WTC11 (cell line): Measurements from ENCODE around the gene GALNT15. TPM values are rescaled to one million over a fixed set of nuclear protein-coding genes. Genes with fewer than 3 reads are reported as not detected.

Experiments
- AR ChIP-seq: fragments of 250-450 bp; sonication (Bioruptor Pico); IDR thresholded peaks from 2 replicates; pipeline ENCODE4 v1.9.0; 2021; ENCODE audit warnings: mild to moderate bottlenecking
- CBFB ChIP-seq: sonication (generic); formaldehyde crosslinking; IDR thresholded peaks from 2 replicates; pipeline ENCODE4 v1.8.1; 2022; ENCODE audit warnings: mild to moderate bottlenecking, low read depth, missing genetic modification reagents
- E2F4 ChIP-seq: sonication (generic); formaldehyde crosslinking; IDR thresholded peaks from 2 replicates; pipeline ENCODE4 v1.8.1; 2022; ENCODE audit warnings: low read depth, mild to moderate bottlenecking, moderate library complexity, missing genetic modification reagents, borderline replicate concordance
- ELF4 ChIP-seq: sonication (generic); formaldehyde crosslinking; IDR thresholded peaks from 2 replicates; pipeline ENCODE4 v1.8.1; 2022; ENCODE audit warnings: low read depth, mild to moderate bottlenecking, moderate library complexity, missing genetic modification reagents
- ERG ChIP-seq: fragments of 250-450 bp; sonication (Bioruptor Pico); IDR thresholded peaks from 2 replicates; pipeline ENCODE4 v1.8.0; 2021; ENCODE audit warnings: mild to moderate bottlenecking
- FOXK1 ChIP-seq: sonication (generic); formaldehyde crosslinking; IDR thresholded peaks from 2 replicates; pipeline ENCODE4 v1.8.0; 2022; ENCODE audit warnings: mild to moderate bottlenecking, moderate library complexity, missing genetic modification reagents
- HMGA2 ChIP-seq: fragments of 250-450 bp; sonication (Bioruptor Pico); IDR thresholded peaks from 2 replicates; pipeline ENCODE4 v1.4.0; 2021; ENCODE audit warnings: mild to moderate bottlenecking, moderate library complexity
- MAX ChIP-seq: sonication (generic); formaldehyde crosslinking; IDR thresholded peaks from 2 replicates; pipeline ENCODE4 v1.8.0; 2022; ENCODE audit warnings: mild to moderate bottlenecking, missing genetic modification reagents
- MLX ChIP-seq: sonication (generic); formaldehyde crosslinking; IDR thresholded peaks from 2 replicates; pipeline ENCODE4 v1.8.1; 2023; ENCODE audit warnings: mild to moderate bottlenecking, missing genetic modification reagents, moderate library complexity
- MXD4 ChIP-seq: fragments of 250-450 bp; sonication (Bioruptor Pico); IDR thresholded peaks from 2 replicates; pipeline ENCODE4 v1.8.0; 2021; ENCODE audit warnings: mild to moderate bottlenecking, moderate library complexity, borderline replicate concordance
- NFATC4 ChIP-seq: fragments of 250-450 bp; sonication (Bioruptor Pico); IDR thresholded peaks from 2 replicates; pipeline ENCODE4 v1.9.0; 2021; ENCODE audit warnings: mild to moderate bottlenecking
- NR1H2 ChIP-seq: sonication (generic); formaldehyde crosslinking; IDR thresholded peaks from 2 replicates; pipeline ENCODE4 v1.9.0; 2021; ENCODE audit warnings: mild to moderate bottlenecking, moderate library complexity, missing genetic modification reagents
- OVOL2 ChIP-seq: fragments of 250-450 bp; sonication (Bioruptor Pico); IDR thresholded peaks from 2 replicates; pipeline ENCODE4 v1.9.0; 2021; ENCODE audit warnings: mild to moderate bottlenecking, borderline replicate concordance
- RELA ChIP-seq: sonication (generic); formaldehyde crosslinking; IDR thresholded peaks from 2 replicates; pipeline ENCODE4 v1.8.1; 2022; ENCODE audit warnings: missing genetic modification reagents, mild to moderate bottlenecking, borderline replicate concordance
- RORB ChIP-seq: fragments of 250-450 bp; sonication (Bioruptor Pico); IDR thresholded peaks from 2 replicates; pipeline ENCODE4 v1.9.0; 2021; ENCODE audit warnings: mild to moderate bottlenecking
- TCF7 ChIP-seq: sonication (generic); formaldehyde crosslinking; IDR thresholded peaks from 2 replicates; pipeline ENCODE4 v1.8.0; 2022; ENCODE audit warnings: mild to moderate bottlenecking, low read depth, missing genetic modification reagents, moderate library complexity
- USF1 ChIP-seq: sonication (generic); formaldehyde crosslinking; IDR thresholded peaks from 2 replicates; pipeline ENCODE4 v1.8.0; 2022; ENCODE audit warnings: mild to moderate bottlenecking, missing genetic modification reagents
- ZBTB21 ChIP-seq: sonication (generic); formaldehyde crosslinking; IDR thresholded peaks from 2 replicates; pipeline ENCODE4 v1.8.1; 2023; ENCODE audit warnings: mild to moderate bottlenecking, missing genetic modification reagents, borderline replicate concordance
- ZNF219 ChIP-seq: sonication (generic); formaldehyde crosslinking; IDR thresholded peaks from 2 replicates; pipeline ENCODE4 v1.8.0; 2023; ENCODE audit warnings: missing genetic modification reagents, mild to moderate bottlenecking, borderline replicate concordance
- ZNF512 ChIP-seq: sonication (generic); formaldehyde crosslinking; IDR thresholded peaks from 2 replicates; pipeline ENCODE4 v1.8.1; 2022; ENCODE audit warnings: missing genetic modification reagents, borderline replicate concordance
- total RNA-seq: library from RNA; stranded (reverse); gene quantifications from 3 replicates; pipeline ENCODE4 v1.2.3, GENCODE V29; 2021

Gene GALNT15
- total RNA-seq, 1 experiment from 2014 or later: 0.15 TPM

- no peak for TF ChIP-seq AR (CRISPR knock-in tag)
- no peak for TF ChIP-seq ZNF512 (CRISPR knock-in tag)
- no peak for TF ChIP-seq ELF4 (CRISPR knock-in tag)
- no peak for TF ChIP-seq MLX (CRISPR knock-in tag)
- no peak for TF ChIP-seq NFATC4 (CRISPR knock-in tag)
- TF ChIP-seq MAX (CRISPR knock-in tag): peak; percentile 75
- TF ChIP-seq USF1 (CRISPR knock-in tag): 0 out of 2 replicates have a peak, but pooled peaks have one; percentile 23
- TF ChIP-seq HMGA2 (CRISPR knock-in tag): no peak
- TF ChIP-seq CBFB: no peak
- no peak for TF ChIP-seq ZBTB21 (CRISPR knock-in tag)
- TF ChIP-seq MXD4 (CRISPR knock-in tag): no peak
- TF ChIP-seq RORB (CRISPR knock-in tag): no peak
- peak; percentile 88 for TF ChIP-seq FOXK1 (CRISPR knock-in tag)
- no peak for TF ChIP-seq ERG
- TF ChIP-seq E2F4: no peak
- no peak for TF ChIP-seq OVOL2 (CRISPR knock-in tag)
- TF ChIP-seq NR1H2 (CRISPR knock-in tag): no peak
- no peak for TF ChIP-seq TCF7
- no peak for TF ChIP-seq ZNF219 (CRISPR knock-in tag)
- no peak for TF ChIP-seq RELA
Observed at GRCh38 chr3:16264708-16265454, 90.4 kb downstream of the GALNT15 start, which contains the start of the genes DPH3 and OXNAD1 (continued).
